Camera-type eye (tissue), 1 donor: ENCODE data around the gene UBD. TPM values are rescaled to one million over a fixed set of nuclear protein-coding genes. Genes with fewer than 3 reads are reported as not detected.

Experiments used
- total RNA-seq: library from RNA; depleted of rRNA; stranded (reverse); fragments of >200 nt; gene quantifications from one replicate; pipeline ENCODE4 v1.2.3, GENCODE V29; 2014

Gene UBD
- total RNA-seq = not detected

GRCh38 chr6:29559524-29560287 is at the start of gene UBD:
TSS of gene UBD (minus strand) at chr6:29559732. CDS start at chr6:29559701, 31 bp downstream.

GRCh38 chr6:29584821-29585220 is 25.3 kb upstream of the UBD start, which contains the start of gene OR2H2:
TSS of gene OR2H2 (plus strand) at chr6:29585121. CDS start at chr6:29587945, 2,824 bp downstream.

Other genes starting within 250 kb of the UBD start
- gene OR5V1, start 190.9 kb downstream of the UBD start, total RNA-seq = not detected
- not detected for gene OR12D3, start 184.4 kb downstream of the UBD start, total RNA-seq
- gene OR12D2, start 164.1 kb downstream of the UBD start, total RNA-seq = not detected
- not detected for gene OR12D1, start 144.8 kb downstream of the UBD start, total RNA-seq
- not detected for gene OR10C1, start 120.4 kb downstream of the UBD start, total RNA-seq
- not detected for gene OR11A1, start 102.7 kb downstream of the UBD start, total RNA-seq
- not detected for gene OR2H1, start 102.6 kb downstream of the UBD start, total RNA-seq
- 0.33 TPM for gene MAS1L, start 71.8 kb downstream of the UBD start, total RNA-seq
- gene OR2H2, start 25.4 kb upstream of the UBD start, total RNA-seq = not detected
- gene GABBR1, start 73.5 kb upstream of the UBD start, total RNA-seq = 81.5 TPM
- gene MOG, start 97.4 kb upstream of the UBD start, total RNA-seq = 0.16 TPM
- not detected for gene ZFP57, start 121.4 kb upstream of the UBD start, total RNA-seq
- gene HLA-F, start 163.7 kb upstream of the UBD start, total RNA-seq = 24.5 TPM